Measurements from ENCODE around the gene LRMDA. TPM values are rescaled to one million over a fixed set of nuclear protein-coding genes. Genes with fewer than 3 reads are reported as not detected.

LRMDA gene
- total RNA-seq, 6 experiments from 2014 or later: 0.32 TPM; not detected in 5

GRCh38 chr10:75414527-75414926 is 16.9 kb upstream of the LRMDA start:
- no peaks in the 10 kb centered on the region for H3K36me3 Mint-ChIP-seq (ENCODE audit: low read depth)
- peaks cover 32% of the 10 kb centered on the region for H3K27me3 Mint-ChIP-seq (ENCODE audit: insufficient read depth)
- no peak overlapping the region for H3K27ac Mint-ChIP-seq
- H3K4me3 Mint-ChIP-seq: no peak overlapping the region
- no peaks in the 10 kb centered on the region for H3K4me1 Mint-ChIP-seq (ENCODE audit: low read depth)
- TF ChIP-seq, protein P1, sequence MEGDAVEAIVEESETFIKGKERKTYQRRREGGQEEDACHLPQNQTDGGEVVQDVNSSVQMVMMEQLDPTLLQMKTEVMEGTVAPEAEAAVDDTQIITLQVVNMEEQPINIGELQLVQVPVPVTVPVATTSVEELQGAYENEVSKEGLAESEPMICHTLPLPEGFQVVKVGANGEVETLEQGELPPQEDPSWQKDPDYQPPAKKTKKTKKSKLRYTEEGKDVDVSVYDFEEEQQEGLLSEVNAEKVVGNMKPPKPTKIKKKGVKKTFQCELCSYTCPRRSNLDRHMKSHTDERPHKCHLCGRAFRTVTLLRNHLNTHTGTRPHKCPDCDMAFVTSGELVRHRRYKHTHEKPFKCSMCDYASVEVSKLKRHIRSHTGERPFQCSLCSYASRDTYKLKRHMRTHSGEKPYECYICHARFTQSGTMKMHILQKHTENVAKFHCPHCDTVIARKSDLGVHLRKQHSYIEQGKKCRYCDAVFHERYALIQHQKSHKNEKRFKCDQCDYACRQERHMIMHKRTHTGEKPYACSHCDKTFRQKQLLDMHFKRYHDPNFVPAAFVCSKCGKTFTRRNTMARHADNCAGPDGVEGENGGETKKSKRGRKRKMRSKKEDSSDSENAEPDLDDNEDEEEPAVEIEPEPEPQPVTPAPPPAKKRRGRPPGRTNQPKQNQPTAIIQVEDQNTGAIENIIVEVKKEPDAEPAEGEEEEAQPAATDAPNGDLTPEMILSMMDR (IDR thresholded peaks at IDR 0.05): no peak
- DNase-seq: no peak
- no peaks in the 10 kb centered on the region for H3K9me3 Mint-ChIP-seq

GRCh38 chr10:75417522-75417927 is 13.9 kb upstream of the LRMDA start:
- no peaks in the 10 kb centered on the region for H3K9me3 Mint-ChIP-seq
- no peak for DNase-seq
- TF ChIP-seq, protein P1 (IDR thresholded peaks at IDR 0.05): no peak

GRCh38 chr10:75418293-75418692 is 13.1 kb upstream of the LRMDA start:
- DNase-seq: no peak
- no peaks in the 10 kb centered on the region for H3K4me1 Mint-ChIP-seq (ENCODE audit: low read depth)
- no peaks in the 10 kb centered on the region for H3K36me3 Mint-ChIP-seq (ENCODE audit: low read depth)
- H3K27ac Mint-ChIP-seq: no peak overlapping the region
- peaks cover 36% of the 10 kb centered on the region for H3K27me3 Mint-ChIP-seq (ENCODE audit: insufficient read depth)
- no peaks in the 10 kb centered on the region for H3K9me3 Mint-ChIP-seq
- H3K4me3 Mint-ChIP-seq: no peak overlapping the region
- TF ChIP-seq, protein P1 (IDR thresholded peaks at IDR 0.05): no peak

More at GRCh38 chr10:75417522-75417927, 13.9 kb upstream of the LRMDA start:
- Mint-ChIP-seq H3K4me3 (no peak overlapping the region), H3K36me3 (ENCODE audit: low read depth) (no peaks in the 10 kb centered on the region), H3K4me1 (ENCODE audit: low read depth) (no peaks in the 10 kb centered on the region), H3K27me3 (ENCODE audit: insufficient read depth) (peaks cover 29% of the 10 kb centered on the region), H3K27ac (no peak overlapping the region)

DNA sequence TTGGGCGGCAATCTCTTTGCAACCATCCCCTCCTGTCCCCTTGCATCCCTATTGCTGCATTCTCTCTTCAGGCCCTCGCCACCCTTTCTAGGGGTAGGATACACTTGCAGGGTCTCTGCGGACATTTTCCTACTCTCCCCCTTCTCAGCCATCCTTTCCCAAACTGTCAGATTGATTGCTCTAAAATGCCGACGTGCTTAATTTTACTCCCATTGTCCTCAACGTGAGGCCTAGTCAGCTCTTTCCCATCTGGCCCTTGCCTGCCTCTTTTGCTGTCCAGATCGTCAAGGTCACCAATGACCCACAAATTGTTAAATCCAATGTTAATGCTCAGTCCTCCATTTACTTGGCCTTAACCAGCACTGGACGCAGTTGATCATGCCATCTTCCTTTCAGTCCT is 12.7 kb upstream of the LRMDA start:
- Mint-ChIP-seq H3K27me3 (ENCODE audit: insufficient read depth) (peaks cover 37% of the 10 kb centered on the region), H3K9me3 (no peaks in the 10 kb centered on the region), H3K4me3 (no peak overlapping the region), H3K36me3 (ENCODE audit: low read depth) (no peaks in the 10 kb centered on the region), H3K4me1 (ENCODE audit: low read depth) (no peaks in the 10 kb centered on the region), H3K27ac (no peak overlapping the region)
- DNase-seq: no peak
- TF ChIP-seq, protein P1 (IDR thresholded peaks at IDR 0.05): no peak

DNA sequence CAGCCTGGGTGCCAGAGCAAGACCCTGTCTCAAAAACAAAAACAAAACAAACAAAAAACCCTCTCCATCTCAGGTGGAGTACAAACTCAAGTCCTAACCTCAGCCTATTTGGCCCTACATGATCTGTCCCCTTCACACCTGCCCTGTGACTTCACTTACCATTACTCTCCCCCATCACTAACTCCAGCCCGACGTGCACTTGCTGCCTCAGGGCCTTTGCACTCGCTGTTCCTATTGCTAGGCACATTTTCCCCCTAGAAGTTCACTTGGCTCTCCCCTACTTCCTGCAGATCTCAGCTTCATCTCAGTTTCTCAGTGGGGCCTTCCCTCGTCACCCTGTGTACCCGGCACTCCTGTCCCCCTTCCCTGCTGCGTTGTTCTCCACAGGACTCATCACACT is 8.5 kb upstream of the LRMDA start:
- Mint-ChIP-seq H3K36me3 (ENCODE audit: low read depth) (no peaks in the 10 kb centered on the region), H3K4me3 (no peak overlapping the region), H3K27ac (no peak overlapping the region), H3K27me3 (ENCODE audit: insufficient read depth) (peaks cover 20% of the 10 kb centered on the region), H3K9me3 (no peaks in the 10 kb centered on the region), H3K4me1 (ENCODE audit: low read depth) (no peaks in the 10 kb centered on the region)
- DNase-seq: no peak
- TF ChIP-seq, protein P1 (IDR thresholded peaks at IDR 0.05): no peak

GRCh38 chr10:75424571-75424970 is 6.9 kb upstream of the LRMDA start:
- Mint-ChIP-seq H3K27me3 (ENCODE audit: insufficient read depth) (peaks cover 29% of the 10 kb centered on the region), H3K9me3 (no peaks in the 10 kb centered on the region), H3K4me3 (no peak overlapping the region), H3K27ac (no peak overlapping the region), H3K4me1 (ENCODE audit: low read depth) (peaks cover 10% of the 10 kb centered on the region), H3K36me3 (ENCODE audit: low read depth) (no peaks in the 10 kb centered on the region)
- TF ChIP-seq, protein P1 (IDR thresholded peaks at IDR 0.05): no peak
- DNase-seq: no peak
